CD4-positive, alpha-beta T cell treated with Interleukin-21 for 1 hour (primary cell): ENCODE measurements around the gene SH3RF2.
"Not testable (repeated sequence)": the region's sequence is repeated elsewhere in the genome, so short reads cannot be mapped to it uniquely, and the experiment has no call there.

Experiments used
- DNase-seq: peaks from one replicate; pipeline ENCODE4 v3.0.0-alpha.2; 2020

The SH3RF2 gene

DNA sequence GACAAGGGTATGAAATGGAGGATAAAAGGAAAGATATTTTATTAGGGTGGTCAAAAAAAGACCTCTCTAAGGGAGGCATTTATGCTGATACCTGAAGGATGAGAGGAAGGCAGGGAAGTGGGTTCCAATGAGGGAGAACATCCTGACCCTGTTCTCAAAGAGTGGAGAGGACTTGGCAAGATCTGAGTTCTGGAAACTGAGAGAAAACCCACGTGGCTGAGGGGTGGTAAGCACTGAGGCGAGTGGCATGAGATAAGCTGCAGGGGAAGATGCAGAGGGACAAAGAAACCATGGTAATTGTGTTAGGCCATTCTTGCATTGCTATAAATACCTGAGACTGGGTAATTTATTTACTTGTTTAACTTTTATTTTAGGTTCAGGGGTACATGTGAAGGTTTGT lies 16.8 kb downstream of the SH3RF2 start:
- DNase-seq, result no peak

DNA sequence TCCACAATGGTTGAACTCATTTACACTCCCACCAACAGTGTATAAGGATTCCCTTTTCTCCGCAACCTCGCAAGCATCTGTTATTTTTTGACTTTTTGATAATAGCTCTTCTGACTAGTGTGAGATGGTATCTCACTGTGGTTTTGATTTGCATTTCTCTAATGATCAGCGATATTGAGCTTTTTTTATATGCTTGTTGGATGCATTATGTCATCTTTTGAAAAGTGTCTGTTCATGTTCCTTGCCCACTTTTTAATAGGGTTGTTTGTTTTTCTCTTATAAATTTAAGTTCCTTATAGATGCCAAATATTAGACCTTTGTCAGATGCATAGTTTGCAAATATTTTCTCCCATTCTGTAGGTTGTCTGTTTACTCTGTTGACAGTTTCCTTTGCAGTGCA lies 17.8 kb downstream of the SH3RF2 start:
- DNase-seq, result not testable (repeated sequence)

DNA sequence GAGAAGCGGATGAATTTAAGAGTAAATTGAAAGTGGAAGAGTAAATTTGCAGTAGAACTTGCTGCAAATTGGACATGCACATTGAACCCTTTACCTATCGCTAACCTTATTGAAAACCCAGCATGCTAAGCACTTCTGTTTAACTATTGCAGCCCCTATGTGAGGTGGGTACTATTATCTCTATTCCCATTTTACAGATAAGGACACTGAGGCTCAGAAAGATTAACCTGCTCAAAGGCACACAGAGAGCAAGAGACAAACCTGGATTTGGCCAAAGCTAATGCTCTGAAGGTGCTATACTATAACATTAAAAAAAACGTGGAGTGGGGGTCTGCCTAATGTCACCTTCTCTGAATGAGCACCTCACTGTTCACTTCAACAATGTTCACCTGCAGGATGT lies 21.0 kb downstream of the SH3RF2 start:
- DNase-seq, result no peak

- DNase-seq, result no peak
Observed at GRCh38 chr5:145958436-145958835, 22.1 kb downstream of the SH3RF2 start.

DNA sequence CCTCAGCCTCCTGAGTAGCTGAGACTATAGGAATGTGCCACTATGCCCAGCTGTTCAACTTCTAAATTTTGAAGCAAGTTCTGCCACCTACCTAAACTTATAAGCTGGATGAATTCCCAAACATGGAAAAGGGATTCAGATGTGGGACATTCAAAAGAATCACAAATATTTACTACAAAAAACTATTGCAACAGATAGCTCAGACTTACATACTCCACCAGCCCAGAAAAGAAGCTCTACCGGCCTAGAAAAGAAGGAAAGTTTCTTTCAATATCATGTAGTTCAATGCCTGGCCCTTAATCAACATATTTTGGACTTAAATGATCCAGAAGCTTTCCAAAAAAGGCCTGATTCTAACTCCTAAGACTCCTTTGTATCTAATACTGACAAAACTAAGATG lies 23.8 kb downstream of the SH3RF2 start:
- DNase-seq, result no peak

GRCh38 chr5:145960848-145961600 lies 24.6 kb downstream of the SH3RF2 start:
- no peak for DNase-seq

GRCh38 chr5:145962001-145962400 lies 25.6 kb downstream of the SH3RF2 start:
- no peak for DNase-seq

DNA sequence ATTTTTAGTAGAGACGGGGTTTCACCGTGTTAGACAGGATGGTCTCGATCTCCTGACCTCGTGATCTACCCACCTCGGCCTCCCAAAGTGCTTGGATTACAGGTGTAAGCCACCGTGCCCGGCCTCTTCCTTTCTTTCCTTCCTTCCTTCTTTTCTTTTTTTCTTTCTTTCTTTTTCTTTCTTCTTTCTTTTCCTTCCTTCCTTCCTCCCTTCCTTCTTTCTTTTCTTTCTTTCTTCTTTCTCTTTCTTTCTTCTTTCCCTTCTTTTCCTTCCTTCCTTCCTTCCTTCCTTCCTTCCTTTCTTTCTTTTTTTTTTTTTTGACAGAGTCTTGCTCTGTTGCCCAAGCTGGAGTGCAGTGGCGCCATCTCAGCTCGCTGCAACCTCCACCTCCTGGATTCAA lies 27.6 kb downstream of the SH3RF2 start:
- DNase-seq, result not testable (repeated sequence)

DNA sequence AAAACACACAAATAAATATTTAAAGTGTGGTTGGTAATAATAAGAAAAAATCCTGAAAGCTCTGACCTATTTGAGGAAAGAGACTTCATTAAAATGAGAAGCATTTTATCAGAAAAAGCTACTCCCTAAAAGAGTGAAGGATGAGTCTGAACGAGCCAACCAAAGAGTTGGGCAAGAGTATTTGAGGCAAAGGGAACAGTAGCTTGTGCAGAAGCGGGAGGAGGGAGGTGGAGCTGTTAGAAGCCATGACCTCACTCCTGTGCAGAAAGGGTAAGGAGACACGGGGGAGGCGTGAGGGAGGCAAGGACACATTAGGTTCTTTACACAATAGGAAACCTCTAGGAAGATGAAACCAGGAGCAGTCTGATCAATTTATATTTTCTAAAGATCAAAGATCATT lies 29.4 kb downstream of the SH3RF2 start:
- no peak for DNase-seq

DNA sequence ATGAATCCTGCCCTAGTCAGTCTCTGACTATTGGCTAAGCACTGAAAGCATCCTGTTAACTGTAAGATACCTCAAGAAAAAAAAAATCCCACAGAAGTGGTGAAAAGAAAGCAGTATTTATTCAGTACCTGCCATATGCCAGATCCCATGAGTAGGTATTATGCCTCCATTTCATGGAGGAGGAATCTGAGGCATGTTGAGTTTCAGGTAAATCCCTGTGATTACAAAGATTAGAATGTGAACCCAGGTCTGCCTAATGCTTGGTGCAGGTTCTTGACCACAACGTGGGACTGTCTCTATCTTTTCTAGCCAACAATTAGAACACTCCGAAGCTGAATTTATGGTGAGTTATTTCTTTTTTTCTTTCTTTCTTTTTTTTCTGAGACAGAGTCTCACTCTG lies 30.9 kb downstream of the SH3RF2 start:
- DNase-seq, result no peak

- DNase-seq, result no peak
Observed at GRCh38 chr5:145968970-145969713, 32.8 kb downstream of the SH3RF2 start.

- no peak for DNase-seq
Observed at GRCh38 chr5:145969714-145970092, 33.3 kb downstream of the SH3RF2 start.

DNA sequence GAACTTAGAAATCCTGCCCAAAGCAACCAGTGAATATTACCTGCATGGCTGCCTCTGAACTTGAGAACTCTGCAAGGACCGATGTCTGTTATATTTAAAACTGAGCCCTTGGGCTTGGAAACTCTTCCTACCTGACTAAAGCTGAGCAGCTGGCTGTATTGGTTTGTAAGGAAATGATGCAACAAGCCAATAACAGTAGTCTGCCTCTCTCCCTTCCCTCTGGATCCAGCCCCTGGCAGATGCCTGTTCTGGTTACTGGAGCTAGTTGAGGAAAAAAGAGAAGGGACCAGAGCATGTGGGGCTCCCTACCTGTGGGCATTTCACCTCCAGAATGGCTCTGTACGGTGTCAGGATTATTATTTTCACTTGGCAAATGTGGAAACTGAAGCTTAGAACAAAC lies 34.7 kb downstream of the SH3RF2 start:
- DNase-seq, result no peak

- DNase-seq, result no peak
Observed at GRCh38 chr5:145971701-145972100, 35.3 kb downstream of the SH3RF2 start.

- DNase-seq, result no peak
Observed at GRCh38 chr5:145975001-145975360, 38.6 kb downstream of the SH3RF2 start.

DNA sequence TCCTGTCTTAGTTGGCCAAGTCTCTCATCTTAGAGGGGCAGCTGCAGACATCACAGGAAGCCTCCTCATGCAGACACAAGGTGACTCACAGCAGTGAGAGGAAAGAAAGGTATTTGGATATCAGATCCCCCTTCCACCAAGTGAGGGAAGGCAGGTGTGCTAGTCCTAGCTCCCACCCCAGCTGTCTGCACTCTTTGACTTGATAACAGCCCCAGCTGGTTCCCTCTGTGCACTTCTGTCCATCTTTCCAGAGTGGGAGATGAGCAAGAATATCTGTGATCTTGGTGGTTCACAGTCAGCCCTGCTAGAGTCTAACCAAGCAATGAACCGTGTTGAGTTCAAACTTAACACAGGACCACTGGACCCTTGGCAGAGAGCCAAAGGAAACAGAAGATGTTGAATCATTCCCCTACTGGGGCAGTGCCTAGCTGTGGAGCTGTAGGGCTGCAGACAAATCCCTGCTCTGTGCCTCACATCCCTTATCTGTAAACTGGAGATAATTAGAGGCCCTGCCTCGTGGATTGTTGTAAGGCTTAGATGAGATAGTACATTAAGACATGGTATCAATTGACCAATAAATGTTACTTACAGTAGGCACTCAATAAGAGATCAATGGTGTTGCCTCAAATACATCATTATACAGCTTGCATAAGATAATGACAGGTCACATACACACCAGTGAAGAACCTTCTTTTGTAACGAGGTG lies 39.1 kb downstream of the SH3RF2 start:
- DNase-seq, result no peak

- DNase-seq, result no peak
Observed at GRCh38 chr5:145976431-145977155, 40.2 kb downstream of the SH3RF2 start.

- no peak for DNase-seq
Observed at GRCh38 chr5:145978171-145978570, 41.8 kb downstream of the SH3RF2 start.

- no peak for DNase-seq
Observed at GRCh38 chr5:145978708-145979107, 42.3 kb downstream of the SH3RF2 start.

DNA sequence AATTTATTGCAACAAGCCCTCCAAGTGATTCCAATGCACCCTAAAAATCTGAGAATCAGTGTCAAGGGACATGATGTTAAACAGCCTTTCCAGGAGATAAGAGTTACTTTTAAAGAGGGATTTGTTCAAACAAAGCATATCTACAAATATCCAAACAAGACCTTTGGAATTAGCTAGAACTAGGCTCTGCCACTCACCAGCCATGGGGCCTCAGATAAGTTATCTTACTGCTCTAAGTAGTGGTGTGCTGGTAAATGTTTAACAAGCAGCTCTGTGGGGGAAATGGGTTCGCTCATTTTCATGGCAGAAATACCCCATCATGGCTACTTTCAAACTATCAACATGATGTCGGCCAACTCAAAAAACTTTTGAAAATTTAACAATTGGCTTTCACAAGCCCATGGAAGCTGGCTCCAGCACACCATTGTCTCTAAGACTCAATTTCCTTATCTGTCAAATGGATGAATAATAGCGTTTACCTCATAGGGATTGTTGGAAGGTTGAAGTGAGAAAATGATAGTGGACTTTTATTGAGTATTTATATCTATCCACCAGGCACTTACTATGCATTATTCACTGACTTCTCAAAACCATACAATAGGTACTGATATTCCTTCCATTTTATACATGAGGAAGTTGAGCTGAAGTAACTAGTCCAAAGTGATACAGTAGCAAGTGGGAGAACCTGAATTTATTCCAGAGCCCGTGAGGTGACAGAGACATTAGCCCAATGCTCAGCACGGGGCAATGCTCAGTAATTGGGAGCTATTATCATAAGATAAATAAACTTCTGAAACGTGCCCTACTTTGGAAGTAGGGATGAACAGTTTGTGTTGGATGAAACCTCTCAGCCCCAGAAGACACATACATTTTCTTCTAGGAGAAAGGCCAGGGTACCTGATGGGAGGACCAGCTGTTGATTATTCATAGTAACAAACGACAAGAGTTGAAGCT lies 43.2 kb downstream of the SH3RF2 start:
- no peak for DNase-seq

- DNase-seq, result no peak
Observed at GRCh38 chr5:145980259-145980658, 43.9 kb downstream of the SH3RF2 start.

GRCh38 chr5:145980718-145981117 lies 44.3 kb downstream of the SH3RF2 start:
- no peak for DNase-seq
